A673 (cell line): ENCODE measurements around the gene RPS6KA2.

Experiments
- CTCF ChIP-seq: fragments of 300-800, 200-600 bp; sonication (generic); conservative IDR thresholded peaks from 2 replicates; pipeline ENCODE4 v1.5.1; 2017; ENCODE audit warnings: low read depth, mild to moderate bottlenecking, antibody characterized with exemption, low read length, moderate library complexity, mixed read lengths
- EZH2 ChIP-seq: fragments of 200-600 bp; sonication (generic); IDR thresholded peaks from 2 replicates; pipeline ENCODE4 v1.6.1; 2017; ENCODE audit warnings: borderline replicate concordance, low read depth, mild to moderate bottlenecking, mixed read lengths, antibody characterized with exemption, low read length; ENCODE audit not compliant: poor library complexity, severe bottlenecking

- TF ChIP-seq CTCF = no peak
- no peak for TF ChIP-seq EZH2
Observed at GRCh38 chr6:166402582-166403277, 224.3 kb downstream of the RPS6KA2 start.
